Gastroesophageal sphincter (tissue), 4 donors: ENCODE data around the gene PET117. TPM values are rescaled to one million over a fixed set of nuclear protein-coding genes. Genes with fewer than 3 reads are reported as not detected.
"Not testable (repeated sequence)": the region's sequence is repeated elsewhere in the genome, so short reads cannot be mapped to it uniquely, and the experiment has no call there.

Source experiments
- ATAC-seq: fragments of 150-250 bp; one replicate; pipeline ENCODE4 v1.9.1; 2016; ENCODE audit warnings: mild to moderate bottlenecking, moderate library complexity
- H3K27ac ChIP-seq, 4 donors: fragments of 200-600 bp; sonication (generic) in 3 of 4; 1 replicate in 3 of 4; 2 replicates in 1 of 4; pipeline ENCODE4 v1.5.1; 2016 to 2019
- H3K27me3 ChIP-seq: fragments of 200-600 bp; sonication (generic); one replicate; pipeline ENCODE4 v1.5.1; 2019
- H3K36me3 ChIP-seq, 2 donors: fragments of 200-600 bp; sonication (generic); one replicate each; pipeline ENCODE4 v1.5.1; 2019; ENCODE audit warnings: control low read depth in 1 of 2
- H3K4me1 ChIP-seq, 3 donors: fragments of 200-600 bp; sonication (generic); 1 replicate in 2 of 3; 2 replicates in 1 of 3; pipeline ENCODE4 v1.5.1; 2016 to 2019; ENCODE audit warnings: control low read depth in 2 of 3
- H3K4me3 ChIP-seq, 2 donors: fragments of 200-600 bp; sonication (generic); one replicate each; pipeline ENCODE4 v1.5.1; 2019; ENCODE audit warnings: mild to moderate bottlenecking in 1 of 2, moderate library complexity in 1 of 2
- H3K9me3 ChIP-seq, 3 donors: fragments of 200-600 bp; sonication (generic); one replicate each; pipeline ENCODE4 v1.5.1; 2017 to 2019; ENCODE audit warnings: control low read depth in 2 of 3
- CTCF ChIP-seq, 4 experiments: fragments of 200-600 bp in 2 of 4; fragments of 450-650 bp in 2 of 4; sonication (generic) in 1 of 4; IDR thresholded peaks; one replicate each; pipeline ENCODE4 v1.5.1; 2017 to 2019; ENCODE audit warnings: antibody characterized with exemption in 4 of 4, mild to moderate bottlenecking in 2 of 4, moderate library complexity in 2 of 4
- EP300 ChIP-seq: sonication (generic); formaldehyde crosslinking; IDR thresholded peaks from one replicate; pipeline ENCODE4 v1.6.1; 2017; ENCODE audit warnings: antibody characterized with exemption, mild to moderate bottlenecking
- POLR2A ChIP-seq, 2 donors: fragments of 450-650 bp; IDR thresholded peaks; one replicate each; pipeline ENCODE4 v1.6.1; 2017; ENCODE audit warnings: antibody characterized with exemption in 2 of 2, mild to moderate bottlenecking in 2 of 2, moderate library complexity in 1 of 2
- POLR2AphosphoS5 ChIP-seq: sonication (generic); formaldehyde crosslinking; IDR thresholded peaks from one replicate; pipeline ENCODE4 v1.6.1; 2017; ENCODE audit warnings: antibody characterized with exemption
- WGBS, 2 donors: methylation state at CpG; one replicate each; pipeline ENCODE4 v1.1.5; 2018; ENCODE audit warnings: low coverage in 1 of 2; 5-methylcytosine and 5-hydroxymethylcytosine counted together
- total RNA-seq, 4 donors: library from RNA; depleted of rRNA; stranded (reverse); fragments of >200 nt; gene quantifications; one replicate each; pipeline ENCODE4 v1.1.0, GENCODE V29; 2016

Gene PET117
- total RNA-seq, 4 donors from 2014 or later: 22.3 to 38.9 (median 23.9) TPM

- Histone ChIP-seq H3K4me3 (no peak overlapping the region), H3K36me3 (no peaks in the 10 kb centered on the region), H3K9me3 (no peaks in the 10 kb centered on the region), H3K27me3 (peaks cover 17% of the 10 kb centered on the region), H3K4me1 (no peaks in the 10 kb centered on the region), H3K27ac (no peak overlapping the region)
- TF ChIP-seq POLR2A (IDR thresholded peaks at IDR 0.05) (no peak), POLR2AphosphoS5 (no peak), CTCF (IDR thresholded peaks at IDR 0.05) (no peak), EP300 (no peak)
- ATAC-seq: no peak
- 64% methylated on average over 2 of the region's 8 CpGs; no CpG with 5 or more reads in 1 of the 2 donors for WGBS, 2 donors
These were observed 44.8 kb upstream of the PET117 start for GRCh38 chr20:18092890-18093289.

- no peak for ATAC-seq
- Histone ChIP-seq H3K9me3 (no peaks in the 10 kb centered on the region), H3K4me1 (no peaks in the 10 kb centered on the region), H3K36me3 (no peaks in the 10 kb centered on the region), H3K27ac (no peak overlapping the region), H3K4me3 (no peak overlapping the region), H3K27me3 (peaks cover 17% of the 10 kb centered on the region)
- 76% methylated on average over 7 of the region's 10 CpGs; no CpG with 5 or more reads in 1 of the 2 donors for WGBS, 2 donors
- TF ChIP-seq CTCF (IDR thresholded peaks at IDR 0.05) (no peak), EP300 (no peak)
These were observed 44.3 kb upstream of the PET117 start for GRCh38 chr20:18093388-18093787.

GRCh38 chr20:18094191-18094590 lies 43.5 kb upstream of the PET117 start:
- TF ChIP-seq CTCF (IDR thresholded peaks at IDR 0.05) (no peak), POLR2AphosphoS5 (no peak), POLR2A (IDR thresholded peaks at IDR 0.05) (no peak), EP300 (no peak)
- Histone ChIP-seq H3K27ac (no peak overlapping the region), H3K9me3 (no peaks in the 10 kb centered on the region), H3K4me3 (no peak overlapping the region), H3K36me3 (no peaks in the 10 kb centered on the region), H3K4me1 (no peaks in the 10 kb centered on the region), H3K27me3 (peaks cover 10% of the 10 kb centered on the region)
- no peak for ATAC-seq
- WGBS, 2 donors: 49 to 83% methylated on average over 1 to 5 of the region's 5 CpGs

- H3K4me3 ChIP-seq, H3K27me3 ChIP-seq, H3K27ac ChIP-seq, H3K9me3 ChIP-seq, ATAC-seq, H3K36me3 ChIP-seq, H3K4me1 ChIP-seq: not testable (repeated sequence)
- whole genome bisulfite sequencing, 2 donors: 92 to 93% methylated on average over 5 to 11 of the region's 11 CpGs
These were observed 37.1 kb upstream of the PET117 start for GRCh38 chr20:18100569-18100968.

- TF ChIP-seq POLR2A (IDR thresholded peaks at IDR 0.05) (no peak), EP300 (no peak), POLR2AphosphoS5 (no peak), CTCF (IDR thresholded peaks at IDR 0.05) (no peak)
- Histone ChIP-seq H3K36me3 (no peaks in the 10 kb centered on the region), H3K9me3 (no peaks in the 10 kb centered on the region), H3K4me3 (no peak overlapping the region), H3K4me1 (no peaks in the 10 kb centered on the region), H3K27ac (no peak overlapping the region), H3K27me3 (no peaks in the 10 kb centered on the region)
- no peak for ATAC-seq
- 18 to 42% methylated on average over 3 to 5 of the region's 7 CpGs for WGBS, 2 donors
These were observed 36.4 kb upstream of the PET117 start for GRCh38 chr20:18101125-18101810.
